Measurements from ENCODE around the gene KIF18A. TPM values are rescaled to one million over a fixed set of nuclear protein-coding genes. Genes with fewer than 3 reads are reported as not detected.

Gene KIF18A
- total RNA-seq, 1 donor from 2014 or later: 4.4 TPM

- no peak for TF ChIP-seq CTCF (IDR thresholded peaks at IDR 0.05)
- POLR2A ChIA-PET: no interaction called here
- ATAC-seq (ENCODE audit: low read depth) (no peak), DNase-seq (no peak)
- CTCF ChIA-PET: no interaction called here
- Mint-ChIP-seq H3K4me1 (peaks cover 7% of the 10 kb centered on the region), H3K9me3 (peaks cover 20% of the 10 kb centered on the region), H3K4me3 (no peak overlapping the region), H3K36me3 (ENCODE audit: low read depth) (peaks cover 16% of the 10 kb centered on the region), H3K27ac (no peak overlapping the region), H3K27me3 (no peaks in the 10 kb centered on the region)
- intact Hi-C loops (cut with micrococcal nuclease): no loop called here
These were observed 34.8 kb upstream of the KIF18A start for GRCh38 chr11:28142724-28143123.

GRCh38 chr11:28140689-28141455 is 32.9 kb upstream of the KIF18A start:
- ATAC-seq (ENCODE audit: low read depth) (no peak), DNase-seq (no peak)
- Mint-ChIP-seq H3K36me3 (ENCODE audit: low read depth) (peaks cover 31% of the 10 kb centered on the region), H3K4me1 (peaks cover 7% of the 10 kb centered on the region), H3K27me3 (no peaks in the 10 kb centered on the region), H3K4me3 (no peak overlapping the region), H3K9me3 (peaks cover 32% of the 10 kb centered on the region), H3K27ac (no peak overlapping the region)
- TF ChIP-seq CTCF (IDR thresholded peaks at IDR 0.05): no peak
- intact Hi-C loops (cut with micrococcal nuclease): no loop called here
- ChIA-PET POLR2A (no interaction called here), CTCF (no interaction called here)

GRCh38 chr11:28139841-28140415 is 32.0 kb upstream of the KIF18A start:
- peaks cover 34% of the 10 kb centered on the region for H3K9me3 Mint-ChIP-seq
- H3K27me3 Mint-ChIP-seq: no peaks in the 10 kb centered on the region
- no peak for TF ChIP-seq CTCF (IDR thresholded peaks at IDR 0.05)
- H3K4me3 Mint-ChIP-seq: no peak overlapping the region
- H3K27ac Mint-ChIP-seq: no peak overlapping the region
- intact Hi-C loops (cut with micrococcal nuclease): no loop called here
- DNase-seq (no peak), ATAC-seq (ENCODE audit: low read depth) (no peak)
- ChIA-PET POLR2A (no interaction called here), CTCF (no interaction called here)
- peaks cover 7% of the 10 kb centered on the region for H3K4me1 Mint-ChIP-seq
- peaks cover 36% of the 10 kb centered on the region for H3K36me3 Mint-ChIP-seq (ENCODE audit: low read depth)

- CTCF ChIA-PET: no interaction called here
These were observed 29.9 kb upstream of the KIF18A start for GRCh38 chr11:28137832-28138231.

More at GRCh38 chr11:28137832-28138231, 29.9 kb upstream of the KIF18A start:
- H3K4me1 Mint-ChIP-seq: no peaks in the 10 kb centered on the region
- DNase-seq (no peak), ATAC-seq (ENCODE audit: low read depth) (no peak)
- peaks cover 36% of the 10 kb centered on the region for H3K9me3 Mint-ChIP-seq
- no peak overlapping the region for H3K4me3 Mint-ChIP-seq
- peaks cover 41% of the 10 kb centered on the region for H3K36me3 Mint-ChIP-seq (ENCODE audit: low read depth)
- H3K27ac Mint-ChIP-seq: no peak overlapping the region
- POLR2A ChIA-PET: interaction anchor here (1.0 kb wide), 1 partner anchor 19 kb away, joined by 3 read pairs; no protein-coding TSS in a partner anchor
- intact Hi-C loops (cut with micrococcal nuclease): no loop called here
- TF ChIP-seq CTCF (IDR thresholded peaks at IDR 0.05): no peak
- no peaks in the 10 kb centered on the region for H3K27me3 Mint-ChIP-seq
